ENCODE data around the gene CHFR. TPM values are rescaled to one million over a fixed set of nuclear protein-coding genes. Genes with fewer than 3 reads are reported as not detected.
"Not testable (repeated sequence)": the region's sequence is repeated elsewhere in the genome, so short reads cannot be mapped to it uniquely, and the experiment has no call there.

The CHFR gene
- total RNA-seq, 1 donor from 2014 or later = 35.2 TPM

DNA sequence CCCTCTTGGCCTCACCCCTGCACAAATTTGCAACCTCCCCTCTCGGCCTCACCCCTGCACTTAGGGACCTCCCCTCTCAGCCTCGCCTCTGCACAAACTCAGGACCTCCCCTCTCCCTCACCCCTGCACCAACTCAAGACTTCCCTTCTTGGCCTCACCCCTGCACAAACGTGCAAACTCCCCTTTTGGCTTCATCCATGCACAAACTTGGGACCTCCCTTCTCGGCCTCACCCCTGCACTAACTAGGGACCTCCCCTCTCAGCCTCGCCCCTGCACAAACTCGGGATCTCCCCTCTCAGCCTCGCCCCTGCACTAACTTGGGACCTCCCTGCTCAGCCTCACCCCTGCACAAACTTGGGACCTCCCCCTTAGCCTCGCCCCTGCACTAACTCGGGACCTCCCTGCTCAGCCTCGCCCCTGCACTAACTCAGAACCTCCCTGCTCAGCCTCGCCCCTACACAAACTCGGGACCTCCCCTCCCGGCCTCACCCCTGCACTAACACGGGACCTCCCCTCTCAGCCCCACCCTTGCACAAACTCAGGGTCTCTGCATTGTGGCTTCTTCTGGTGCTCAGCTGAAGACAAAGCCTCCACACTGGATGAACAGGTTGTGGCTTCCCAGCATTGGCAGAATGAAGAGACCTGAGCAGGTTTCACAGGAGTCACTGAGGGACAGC is 47.7 kb downstream of the CHFR start:
- DNase-seq (ENCODE audit: low spot score) = no peak

DNA sequence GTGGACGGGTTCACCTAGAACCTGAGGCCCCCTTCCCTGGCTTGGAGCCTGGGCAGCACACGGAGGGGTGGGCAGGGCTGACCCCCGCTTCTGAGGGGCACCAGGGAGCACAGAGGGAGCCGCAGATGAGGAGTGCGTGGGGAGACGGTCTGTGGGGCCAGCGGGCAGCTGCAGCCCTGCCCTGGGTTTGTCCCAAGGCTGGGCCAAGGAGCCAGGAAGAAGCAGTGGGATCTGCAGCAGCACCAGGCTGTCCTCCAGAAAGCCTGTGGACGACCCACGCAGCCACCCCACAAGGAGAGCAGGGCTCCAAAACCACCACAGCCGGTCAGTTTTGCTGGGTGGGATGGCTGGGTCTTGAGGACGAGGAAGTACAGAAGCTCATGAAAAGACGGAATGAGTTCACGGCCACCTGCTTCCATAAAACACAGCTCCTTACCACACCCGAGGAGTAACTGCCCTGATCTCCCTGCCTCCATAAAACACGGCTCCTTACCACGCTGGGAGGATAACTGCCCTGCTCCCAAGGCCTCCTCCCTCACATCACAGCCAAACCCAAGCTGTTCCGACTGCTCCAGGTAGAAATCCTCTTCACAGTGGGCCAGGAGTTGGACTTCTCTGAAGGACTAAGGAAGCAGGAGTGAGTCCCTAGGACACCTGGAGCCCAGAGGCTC is 48.9 kb downstream of the CHFR start:
- DNase-seq (ENCODE audit: low spot score) = no peak

DNA sequence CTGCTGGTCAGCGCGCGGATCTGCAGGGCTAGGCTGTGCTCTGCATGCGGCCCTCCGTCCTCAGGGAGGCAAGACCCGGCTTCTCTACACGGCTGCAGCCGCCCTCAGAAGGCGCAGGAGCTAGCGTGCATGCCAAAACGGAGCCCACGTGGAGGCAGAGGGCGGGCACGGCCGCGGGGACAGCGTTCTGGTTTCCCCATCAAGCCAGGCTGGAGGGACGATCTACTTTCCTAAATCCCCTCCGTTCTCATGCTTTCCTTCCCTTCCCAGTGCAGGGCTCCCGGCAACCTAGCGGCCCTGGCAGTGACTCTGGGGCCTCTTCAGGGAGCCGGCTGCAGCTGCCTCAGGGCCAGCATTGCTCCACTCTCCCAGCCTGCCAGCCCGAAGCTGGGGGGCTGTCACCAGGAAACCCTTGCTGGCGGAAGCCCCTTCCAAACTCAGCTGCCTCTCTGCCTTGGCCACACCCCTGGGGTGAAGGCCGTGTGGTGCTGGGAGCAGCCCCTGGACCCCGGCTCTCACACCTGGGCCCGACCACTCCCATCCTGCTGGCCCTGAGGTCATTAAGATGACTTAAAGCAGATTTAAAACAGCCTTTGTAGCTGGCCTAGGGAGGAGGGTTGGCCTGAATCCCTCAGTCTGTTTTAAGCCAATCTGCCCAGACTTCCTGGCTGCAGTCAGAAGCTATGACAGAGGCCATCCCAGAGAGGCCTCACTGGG is 49.6 kb downstream of the CHFR start:
- DNase-seq (ENCODE audit: low spot score) = no peak

DNA sequence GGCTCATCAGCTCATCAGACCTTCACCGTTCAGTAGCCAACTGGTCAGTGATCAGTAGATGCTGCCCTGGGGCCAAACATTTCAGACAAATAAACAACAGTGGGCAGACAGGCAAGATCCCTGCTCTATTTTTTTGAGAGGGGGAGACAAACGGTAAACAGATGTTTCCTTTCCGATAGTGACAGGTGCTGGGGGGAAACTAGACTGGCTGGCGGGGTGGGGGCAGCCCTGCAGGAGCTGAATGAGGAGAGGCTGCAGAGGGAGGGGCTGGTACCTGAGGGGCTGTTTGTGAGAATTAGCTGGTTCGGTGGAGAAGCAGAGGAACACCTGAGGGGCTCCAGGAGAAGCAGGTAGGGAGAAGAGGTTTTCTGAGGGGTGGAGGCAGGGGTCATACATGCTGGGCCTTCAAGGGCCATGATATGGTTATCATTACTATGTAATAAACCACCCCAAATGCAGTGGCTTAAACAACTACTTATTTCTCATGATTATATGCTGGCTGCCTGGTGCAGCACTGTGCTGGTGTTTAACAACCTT is 50.5 kb downstream of the CHFR start:
- DNase-seq (ENCODE audit: low spot score) = no peak

DNA sequence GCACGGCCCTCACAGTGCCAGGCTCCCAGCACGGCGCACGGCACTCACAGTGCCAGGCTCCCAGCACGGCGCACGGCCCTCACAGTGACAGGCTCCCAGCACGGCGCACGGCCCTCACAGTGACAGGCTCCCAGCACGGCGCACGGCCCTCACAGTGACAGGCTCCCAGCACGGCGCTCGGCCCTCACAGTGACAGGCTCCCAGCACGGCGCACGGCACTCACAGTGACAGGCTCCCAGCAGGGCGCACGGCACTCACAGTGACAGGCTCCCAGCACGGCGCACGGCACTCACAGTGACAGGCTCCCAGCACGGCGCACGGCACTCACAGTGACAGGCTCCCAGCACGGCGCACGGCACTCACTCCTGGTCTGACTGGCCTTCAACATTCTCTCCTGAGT is 51.2 kb downstream of the CHFR start:
- not testable (repeated sequence) for DNase-seq (ENCODE audit: low spot score)

DNA sequence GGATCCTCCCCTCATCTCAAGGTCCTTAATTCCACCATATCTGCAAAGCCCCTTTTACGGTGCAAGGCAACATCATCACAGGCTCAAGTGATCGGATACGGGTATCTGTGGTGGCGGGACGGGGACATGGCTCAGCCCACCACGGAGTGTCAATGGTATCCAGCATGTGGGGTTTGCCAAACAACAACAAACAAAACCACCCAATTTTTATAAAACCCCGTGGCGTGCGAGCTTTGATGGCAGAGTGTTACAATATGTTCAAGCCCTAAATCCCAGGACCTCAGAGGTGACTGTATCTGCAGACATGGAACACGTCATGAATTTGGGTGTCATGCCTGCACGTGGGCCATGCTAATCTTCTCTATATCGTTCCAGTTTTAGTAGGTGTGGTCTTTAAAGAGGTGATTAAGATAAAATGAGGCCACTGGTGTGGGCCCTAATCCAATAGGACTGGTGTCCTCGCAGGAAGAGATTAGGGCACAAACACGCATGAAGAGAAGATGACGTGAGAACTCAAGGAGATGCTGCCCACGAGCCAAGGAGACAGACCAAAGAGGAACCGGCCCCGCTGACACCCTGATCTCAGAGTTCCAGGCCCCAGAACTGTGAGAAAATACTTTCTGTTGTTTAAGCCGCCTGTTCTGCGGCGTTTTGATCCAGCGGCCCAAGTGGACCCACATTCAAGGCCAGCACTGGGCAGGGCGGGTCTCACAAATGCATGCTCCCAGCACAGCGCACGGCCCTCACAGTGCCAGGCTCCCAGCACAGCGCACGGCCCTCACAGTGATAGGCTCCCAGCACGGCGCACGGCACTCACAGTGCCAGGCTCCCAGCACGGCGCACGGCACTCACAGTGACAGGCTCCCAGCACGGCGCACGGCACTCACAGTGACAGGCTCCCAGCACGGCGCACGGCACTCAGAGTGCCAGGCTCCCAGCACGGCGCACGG is 52.1 kb downstream of the CHFR start:
- DNase-seq (ENCODE audit: low spot score) = no peak

DNA sequence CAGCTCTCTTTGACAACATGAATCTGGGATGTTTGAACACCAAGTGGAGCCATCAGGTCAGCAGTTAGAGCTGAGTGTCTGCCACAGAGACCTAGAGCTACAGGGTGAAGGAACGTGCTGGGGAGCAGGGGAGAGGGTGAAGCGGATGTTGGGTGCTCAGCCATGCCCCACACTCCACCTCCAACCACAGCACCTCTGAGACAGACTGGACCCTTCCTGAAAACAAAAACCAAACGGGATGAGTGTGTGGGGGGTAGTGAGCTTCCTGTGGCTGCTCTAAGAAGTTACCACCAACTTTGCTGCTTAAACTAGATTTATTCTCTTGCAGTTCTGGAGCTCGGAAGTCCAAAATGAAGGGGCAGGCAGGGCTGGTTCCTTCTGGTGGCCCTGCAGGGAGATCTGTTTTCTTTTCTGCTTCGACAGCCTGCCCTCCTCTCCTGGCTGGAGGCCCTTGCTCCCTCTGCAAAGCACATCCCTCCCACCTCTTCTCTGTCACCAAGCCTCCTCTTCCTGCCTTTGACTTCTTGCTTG is 53.2 kb downstream of the CHFR start:
- no peak for DNase-seq (ENCODE audit: low spot score)

DNA sequence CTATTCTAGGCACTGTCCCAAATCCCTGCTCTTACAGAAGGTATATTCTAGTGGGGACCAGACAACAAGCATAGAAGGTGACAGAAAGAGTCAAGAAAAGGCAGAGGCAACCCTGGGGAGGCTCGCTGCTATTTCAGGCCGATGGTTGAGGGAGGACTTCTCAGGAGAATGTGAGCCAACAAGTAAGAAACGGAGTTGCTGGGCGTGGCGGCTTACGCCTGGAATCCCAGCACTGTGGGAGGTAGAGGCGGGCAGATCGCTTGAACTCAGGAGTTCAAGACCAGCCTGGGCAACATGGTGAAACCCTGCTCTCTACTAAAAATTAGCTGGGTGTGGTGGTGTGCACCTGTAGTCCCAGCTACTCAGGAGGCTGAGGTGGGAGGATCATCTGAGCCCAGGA is 54.1 kb downstream of the CHFR start:
- DNase-seq (ENCODE audit: low spot score) = no peak

DNA sequence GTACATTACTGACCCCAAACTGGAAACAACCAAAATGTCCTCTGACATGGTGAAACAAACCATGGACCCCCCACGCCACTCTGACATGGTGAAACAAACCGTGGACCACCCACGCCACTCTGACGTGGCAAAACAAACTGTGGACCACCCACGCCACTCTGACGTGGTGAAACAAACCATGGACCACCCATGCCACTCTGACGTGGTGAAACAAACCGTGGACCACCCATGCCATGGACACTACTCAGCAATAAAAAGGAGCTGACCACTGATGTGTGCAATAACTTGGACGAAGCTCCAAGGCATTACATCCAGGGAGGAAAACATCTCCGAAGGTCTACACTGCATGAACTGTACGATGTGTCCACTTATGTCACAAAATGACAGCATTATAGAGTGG is 55.6 kb downstream of the CHFR start:
- DNase-seq (ENCODE audit: low spot score) = no peak

DNA sequence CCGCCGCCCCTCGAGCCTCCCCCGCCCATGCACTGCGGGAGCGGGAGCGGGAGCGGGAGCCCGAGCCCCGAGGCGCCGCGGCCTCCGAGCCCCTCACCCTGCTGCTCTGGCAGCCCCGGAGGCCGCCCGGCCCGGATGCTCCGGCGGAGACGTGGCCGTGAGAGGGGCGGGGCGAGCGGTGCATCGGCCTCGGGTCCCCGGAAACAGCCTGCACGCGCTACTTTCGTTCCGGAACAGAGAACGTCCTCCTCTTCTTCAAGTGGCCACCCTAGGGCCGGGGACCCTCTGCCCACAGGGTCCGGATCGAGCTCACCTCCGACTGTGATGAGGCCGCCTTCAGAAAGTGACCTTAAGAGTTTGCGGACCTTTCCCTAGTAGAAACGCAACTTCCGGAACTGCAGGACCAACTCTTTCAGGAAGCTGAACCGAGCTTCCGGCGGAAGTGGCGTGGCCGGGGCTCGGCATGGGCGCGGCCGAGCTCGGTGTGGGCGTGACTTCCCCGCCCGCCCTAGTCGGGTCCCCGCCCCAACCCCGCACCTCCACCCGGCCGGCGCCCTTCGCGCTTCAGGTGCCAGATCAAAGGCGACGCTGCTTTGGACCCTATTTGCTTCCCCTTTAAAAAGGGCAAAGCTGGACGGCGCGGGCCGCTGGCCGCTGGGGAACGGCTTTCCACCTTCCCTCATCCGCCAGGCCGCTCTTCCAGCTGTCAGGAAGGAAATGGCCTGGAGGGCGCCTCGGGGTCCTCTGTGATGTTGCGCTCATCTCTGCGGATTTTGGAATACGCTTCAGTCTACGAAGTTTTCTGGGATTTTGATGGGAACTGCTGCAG is 58.5 kb downstream of the CHFR start, which contains the start of gene GOLGA3:
TSS of gene GOLGA3 (minus strand) at position 164 of the 829 bp plus-strand sequence. CDS start 6,741 bp downstream, outside the sequence.
- peak; percentile 94 for DNase-seq (ENCODE audit: low spot score)

DNA sequence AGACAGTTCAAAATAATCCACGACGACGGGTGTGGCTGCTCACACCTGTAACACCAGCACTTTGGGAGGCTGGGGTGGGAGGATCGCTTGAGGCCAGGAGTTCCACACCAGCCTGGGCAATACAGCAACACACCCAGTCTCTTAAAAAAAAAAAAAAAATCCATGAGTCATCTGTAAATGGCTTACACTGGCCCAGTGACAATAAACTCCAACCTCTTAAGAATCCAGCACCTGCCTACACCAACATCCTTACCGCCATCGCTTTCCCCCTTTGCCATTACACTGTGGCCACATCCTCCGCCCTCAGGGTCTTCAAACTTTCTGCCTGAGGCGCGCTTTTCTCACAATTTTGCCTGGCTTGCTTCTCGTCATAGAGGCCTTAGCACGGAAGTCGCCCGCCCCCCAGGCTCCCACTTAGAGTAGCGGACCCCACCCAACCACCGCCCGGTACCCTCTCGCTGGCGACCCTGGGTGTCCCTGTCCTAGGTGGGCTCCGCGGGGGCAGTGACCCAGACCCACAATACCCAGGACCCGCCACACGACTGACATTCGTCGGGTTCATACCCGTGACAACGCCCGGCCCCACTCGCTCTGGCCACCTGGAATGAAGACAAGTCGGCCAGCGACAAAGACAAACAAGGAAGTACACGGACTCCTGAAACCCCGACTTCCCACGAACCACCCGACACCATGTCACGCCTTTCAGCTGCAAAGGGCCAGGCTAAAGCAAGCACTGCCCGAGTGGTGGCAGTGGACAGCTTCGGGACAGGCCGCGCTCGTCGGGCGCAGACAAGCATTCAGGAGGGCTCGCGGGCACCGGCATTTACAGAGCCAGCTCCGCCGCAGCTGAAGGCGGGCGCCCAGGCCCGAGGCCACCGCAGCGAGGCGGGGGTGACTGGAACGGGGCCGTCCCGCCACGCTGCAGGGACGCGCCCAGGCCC is 59.4 kb downstream of the CHFR start:
- DNase-seq (ENCODE audit: low spot score) = no peak

DNA sequence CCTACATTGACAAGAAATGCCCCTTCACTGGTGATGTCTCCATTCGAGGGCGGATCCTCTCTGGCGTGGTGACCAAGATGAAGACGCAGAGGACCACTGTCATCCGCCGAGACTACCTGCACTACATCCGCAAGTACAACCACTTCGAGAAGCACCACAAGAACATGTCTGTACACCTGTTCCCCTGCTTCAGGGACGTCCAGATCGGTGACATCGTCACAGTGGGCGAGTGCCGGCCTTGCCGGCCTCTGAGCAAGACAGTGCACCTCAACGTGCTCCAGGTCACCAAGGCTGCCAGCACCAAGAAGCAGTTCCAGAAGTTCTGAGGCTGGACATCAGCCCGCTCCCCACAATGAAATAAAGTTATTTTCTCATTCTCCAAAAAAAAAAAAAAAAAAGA is 61.5 kb downstream of the CHFR start:
- DNase-seq (ENCODE audit: low spot score) = no peak

DNA sequence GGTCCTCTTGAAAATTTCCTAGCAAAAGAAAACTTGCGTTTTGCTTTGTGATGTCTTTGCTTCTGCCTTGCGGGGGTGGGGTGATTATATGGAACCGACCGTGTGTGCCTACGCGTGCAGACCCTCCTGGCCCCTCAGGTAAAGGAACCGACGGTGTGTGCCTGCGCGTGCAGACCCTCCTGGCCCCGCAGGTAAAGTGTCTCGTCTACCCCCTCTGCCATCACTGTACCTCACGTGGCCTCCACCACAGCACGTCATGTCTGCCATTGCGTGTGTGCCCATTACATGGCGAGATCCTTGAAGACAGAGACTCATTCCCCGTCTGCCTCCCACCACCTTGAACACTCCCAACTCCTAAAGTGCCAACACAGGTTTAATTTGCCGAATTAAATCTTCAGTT is 62.3 kb downstream of the CHFR start:
- no peak for DNase-seq (ENCODE audit: low spot score)

DNA sequence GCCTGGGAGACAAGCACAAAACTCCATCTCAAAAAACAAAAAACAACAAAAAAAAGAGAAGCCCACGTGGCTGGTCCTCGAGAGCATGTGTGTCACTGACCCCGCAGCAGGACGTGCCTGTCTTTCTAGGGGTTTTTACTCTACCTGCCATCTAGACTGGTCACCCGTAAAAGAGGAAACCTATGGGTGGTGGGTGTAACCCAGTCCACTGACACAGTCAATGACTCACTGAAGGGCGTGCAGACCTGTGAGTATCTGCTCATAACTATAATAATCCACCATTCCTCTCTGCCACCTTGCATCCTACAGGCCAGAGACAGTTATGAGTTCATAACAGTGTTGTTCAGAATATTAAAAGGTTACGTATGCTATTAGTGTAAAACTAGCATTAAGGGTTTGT is 63.4 kb downstream of the CHFR start:
- no peak for DNase-seq (ENCODE audit: low spot score)

DNA sequence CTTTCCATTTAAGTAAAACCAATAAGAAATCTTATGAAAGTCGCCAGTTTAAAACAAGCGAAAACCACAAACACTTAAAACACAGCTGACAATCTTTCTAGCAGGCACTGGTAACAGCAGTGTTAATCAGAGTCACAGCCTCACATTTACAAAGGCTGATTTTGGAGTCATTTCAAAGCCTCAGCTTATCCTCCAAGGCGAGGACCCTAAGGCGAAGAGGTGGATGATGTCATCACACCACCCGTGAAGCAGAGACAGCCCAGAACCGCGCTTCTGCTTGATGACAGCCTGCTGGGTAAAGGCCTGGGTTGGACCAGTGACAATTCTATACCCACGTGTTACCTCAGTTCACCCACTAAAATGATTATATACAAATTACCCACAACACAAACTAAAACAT is 68.8 kb downstream of the CHFR start:
- no peak for DNase-seq (ENCODE audit: low spot score)

DNA sequence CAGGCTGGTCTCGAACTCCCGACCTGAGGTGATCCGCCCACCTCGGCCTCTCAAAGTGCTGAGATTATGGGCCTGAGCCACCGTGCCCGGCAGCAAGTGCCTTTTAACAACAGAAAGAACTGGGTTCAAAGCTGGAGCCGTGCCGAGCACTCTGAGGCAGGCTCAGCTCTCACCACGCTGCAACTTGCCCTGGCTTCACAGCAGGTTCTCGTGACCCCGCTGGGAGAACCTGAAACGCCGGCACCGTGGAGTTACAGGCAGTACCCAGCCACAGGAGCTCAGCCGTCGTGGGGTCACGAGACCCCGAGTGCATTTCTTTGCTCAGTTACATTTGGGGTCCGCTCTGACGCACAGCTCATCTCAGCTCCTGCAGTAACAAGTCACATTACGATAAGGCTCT is 73.2 kb downstream of the CHFR start:
- no peak for DNase-seq (ENCODE audit: low spot score)

DNA sequence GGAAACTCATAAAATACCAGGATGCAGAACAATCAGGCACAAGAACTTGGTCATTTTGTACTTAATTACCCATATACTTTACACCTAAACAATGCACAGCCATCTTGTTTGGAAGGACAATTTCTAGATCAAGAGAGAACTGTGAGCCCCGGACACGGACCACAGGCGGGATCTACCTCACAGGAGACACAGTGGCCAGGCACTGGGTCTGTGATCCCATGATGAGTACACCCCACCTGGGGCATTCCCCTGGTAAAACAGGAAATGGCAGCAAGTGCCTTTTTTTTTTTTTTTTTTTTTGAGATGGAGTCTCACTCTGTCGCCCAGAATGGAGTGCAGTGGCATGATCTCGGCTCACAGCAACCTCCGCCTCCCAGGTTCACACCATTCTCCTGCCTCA is 74.0 kb downstream of the CHFR start:
- no peak for DNase-seq (ENCODE audit: low spot score)

DNA sequence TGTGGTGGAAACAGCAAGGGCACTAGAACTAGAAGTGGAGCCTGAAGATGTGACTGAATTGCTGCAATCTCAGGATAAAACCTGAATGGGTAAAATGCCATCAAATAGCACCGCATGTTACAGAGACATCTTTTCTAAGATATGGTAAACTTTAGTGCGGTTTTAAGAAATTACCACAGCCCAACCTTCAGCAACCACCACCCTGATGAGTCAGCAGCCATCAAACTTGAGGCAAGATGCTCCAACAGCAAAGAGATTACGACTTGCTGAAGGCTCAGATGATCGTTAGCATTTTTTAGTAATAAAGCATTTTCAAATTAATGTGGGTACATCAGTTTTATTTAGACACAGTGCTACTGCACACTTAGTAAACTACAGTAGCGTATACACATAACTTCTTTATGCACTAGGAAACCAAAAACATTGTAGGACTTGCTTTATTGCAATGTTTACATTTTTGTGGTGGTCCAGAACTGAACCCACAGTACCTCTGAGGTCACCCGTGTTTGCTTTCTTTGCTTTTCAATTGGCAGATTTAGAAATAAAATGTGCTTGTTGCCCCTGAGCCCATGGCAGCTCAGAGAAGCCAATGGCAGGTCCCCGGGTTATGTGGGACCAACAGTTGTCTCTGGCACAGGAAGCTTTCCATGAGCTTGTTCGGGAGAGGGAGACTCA is 74.6 kb downstream of the CHFR start:
- no peak for DNase-seq (ENCODE audit: low spot score)

DNA sequence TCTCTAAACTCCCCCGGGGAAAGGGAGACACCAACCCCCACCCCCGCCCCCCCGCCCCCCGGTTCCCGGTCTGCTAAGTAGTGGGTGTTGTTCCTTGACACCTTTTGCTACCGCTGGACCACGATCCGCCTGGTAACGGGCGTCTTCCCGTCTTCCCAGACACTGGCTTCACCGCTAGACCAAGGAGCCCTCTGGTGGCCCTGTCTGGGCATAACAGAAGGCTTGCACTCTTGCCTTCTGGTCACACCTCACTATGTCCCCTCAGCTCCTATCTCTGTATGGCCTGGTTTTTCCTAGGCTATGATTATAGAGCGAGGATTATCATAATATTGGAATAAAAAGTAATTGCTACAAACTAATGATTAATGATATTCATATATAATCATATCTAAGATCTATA is 78.0 kb downstream of the CHFR start:
- not testable (repeated sequence) for DNase-seq (ENCODE audit: low spot score)
